ENCODE results near the gene CLEC2L. TPM values are rescaled to one million over a fixed set of nuclear protein-coding genes. Genes with fewer than 3 reads are reported as not detected.

The CLEC2L gene
- polyA plus RNA-seq, 1 donor (not counting 4 experiments of a cell fraction or from before 2014, with no cell fraction given), result not detected

DNA sequence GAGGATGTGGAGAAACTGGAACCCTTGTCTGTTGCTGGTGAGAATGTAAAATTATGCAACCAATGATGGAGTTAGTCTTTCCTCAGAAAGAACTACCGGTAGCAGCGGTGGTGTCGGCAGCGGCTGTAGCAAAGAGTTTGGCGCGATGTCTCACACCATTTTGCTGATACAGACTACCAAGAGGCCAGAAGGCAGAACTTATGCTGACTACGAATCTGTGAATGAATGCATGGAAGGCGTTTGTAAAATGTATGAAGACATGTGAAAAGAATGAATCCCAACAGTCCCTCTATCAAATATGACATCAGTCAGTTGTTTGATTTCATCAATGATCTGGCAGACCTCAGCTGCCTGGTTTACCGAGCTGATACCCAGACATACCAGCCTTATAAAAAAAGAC is 10.6 kb downstream of the CLEC2L start:
- Histone ChIP-seq H3K27me3 (ENCODE audit: control insufficient read depth, extremely low read depth, insufficient read depth, low read length) (no peaks in the 10 kb centered on the region), H2AFZ (ENCODE audit: control insufficient read depth, low read length) (no peak overlapping the region), H3K4me1 (ENCODE audit: control insufficient read depth, extremely low read depth, insufficient read depth, low read length) (no peaks in the 10 kb centered on the region), H4K20me1 (ENCODE audit: control insufficient read depth, extremely low read depth, insufficient read depth, low read length) (no peaks in the 10 kb centered on the region), H3K79me2 (ENCODE audit: control insufficient read depth, insufficient read depth, low read length) (no peaks in the 10 kb centered on the region), H3K4me2 (ENCODE audit: control insufficient read depth, extremely low read depth, insufficient read depth, low read depth, low read length) (no peak overlapping the region), H3K9me3 (ENCODE audit: control insufficient read depth, low read depth, low read length) (no peaks in the 10 kb centered on the region), H3K9me1 (ENCODE audit: control insufficient read depth, extremely low read depth, insufficient read depth, low read length) (no peaks in the 10 kb centered on the region), H3K9ac (ENCODE audit: control insufficient read depth, extremely low read depth, insufficient read depth, low read length) (no peak overlapping the region), H3K36me3 (ENCODE audit: control insufficient read depth in 2 of 2, extremely low read depth in 1 of 2, insufficient read depth in 2 of 2, low read length in 2 of 2) (no peaks in the 10 kb centered on the region), H3K27ac (ENCODE audit: control insufficient read depth, insufficient read depth, low read length) (no peak overlapping the region), H3K4me3 (ENCODE audit: control insufficient read depth in 2 of 3, extremely low read depth in 1 of 3, insufficient read depth in 2 of 3, low read depth in 1 of 3, low read length in 3 of 3) (no peak overlapping the region)
- TF ChIP-seq EZH2 (IDR thresholded peaks at IDR 0.05; ENCODE audit: low read length), result no peak
- TF ChIP-seq, protein P1, sequence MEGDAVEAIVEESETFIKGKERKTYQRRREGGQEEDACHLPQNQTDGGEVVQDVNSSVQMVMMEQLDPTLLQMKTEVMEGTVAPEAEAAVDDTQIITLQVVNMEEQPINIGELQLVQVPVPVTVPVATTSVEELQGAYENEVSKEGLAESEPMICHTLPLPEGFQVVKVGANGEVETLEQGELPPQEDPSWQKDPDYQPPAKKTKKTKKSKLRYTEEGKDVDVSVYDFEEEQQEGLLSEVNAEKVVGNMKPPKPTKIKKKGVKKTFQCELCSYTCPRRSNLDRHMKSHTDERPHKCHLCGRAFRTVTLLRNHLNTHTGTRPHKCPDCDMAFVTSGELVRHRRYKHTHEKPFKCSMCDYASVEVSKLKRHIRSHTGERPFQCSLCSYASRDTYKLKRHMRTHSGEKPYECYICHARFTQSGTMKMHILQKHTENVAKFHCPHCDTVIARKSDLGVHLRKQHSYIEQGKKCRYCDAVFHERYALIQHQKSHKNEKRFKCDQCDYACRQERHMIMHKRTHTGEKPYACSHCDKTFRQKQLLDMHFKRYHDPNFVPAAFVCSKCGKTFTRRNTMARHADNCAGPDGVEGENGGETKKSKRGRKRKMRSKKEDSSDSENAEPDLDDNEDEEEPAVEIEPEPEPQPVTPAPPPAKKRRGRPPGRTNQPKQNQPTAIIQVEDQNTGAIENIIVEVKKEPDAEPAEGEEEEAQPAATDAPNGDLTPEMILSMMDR (optimal IDR thresholded peaks at IDR 0.05 in 1 of 3, IDR thresholded peaks at IDR 0.05 in 1 of 3, conservative IDR thresholded peaks at IDR 0.05 in 1 of 3; ENCODE audit: extremely low read depth in 1 of 3, insufficient read depth in 2 of 3, low read length in 3 of 3), result no peak
- FAIRE-seq, result no peak
- dilution Hi-C loops (cut with MboI; ENCODE audit: extremely low pct_ligation_motif_present, low sequenced_read_pairs), result no loop called here
- DNase-seq (ENCODE audit: low read depth, low spot score), result no peak

DNA sequence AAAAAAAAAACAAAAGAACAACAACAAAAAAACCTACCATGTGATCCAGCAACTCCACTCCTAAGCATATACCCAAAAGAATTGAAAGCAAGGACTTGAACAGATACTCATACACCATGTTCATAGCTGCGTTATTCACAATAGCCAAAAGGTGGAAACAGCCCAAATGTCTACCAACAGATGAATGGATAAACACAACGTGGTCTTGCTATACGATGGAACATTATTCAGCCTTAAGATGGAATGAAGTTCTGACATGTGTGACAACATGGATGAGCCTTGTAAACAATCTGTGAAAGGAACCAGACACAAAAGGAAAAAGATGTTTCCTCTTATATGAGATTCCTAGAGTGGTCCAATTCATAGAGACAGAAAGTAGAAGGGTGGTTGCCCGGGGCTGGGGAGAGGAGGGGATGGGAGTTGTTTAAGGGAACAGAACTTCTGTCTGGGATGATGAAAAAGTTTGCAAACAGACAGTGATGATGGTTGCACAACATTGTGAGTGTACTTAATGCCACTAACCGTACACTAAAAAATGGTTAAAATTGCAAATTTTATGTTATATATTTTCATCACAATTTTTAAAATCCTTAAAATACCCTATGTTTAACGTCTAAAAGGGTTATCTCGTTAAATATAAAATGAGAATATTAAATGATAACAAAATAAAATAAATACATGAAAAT is 11.6 kb downstream of the CLEC2L start:
- no peak overlapping the region for H3K9ac ChIP-seq (ENCODE audit: control insufficient read depth, extremely low read depth, insufficient read depth, low read length)
- no peak for TF ChIP-seq EZH2 (IDR thresholded peaks at IDR 0.05; ENCODE audit: low read length)
- H3K36me3 ChIP-seq (ENCODE audit: control insufficient read depth in 2 of 2, extremely low read depth in 1 of 2, insufficient read depth in 2 of 2, low read length in 2 of 2), result no peaks in the 10 kb centered on the region
- no peak overlapping the region for H3K27ac ChIP-seq (ENCODE audit: control insufficient read depth, insufficient read depth, low read length)
- FAIRE-seq (no peak), DNase-seq (ENCODE audit: low read depth, low spot score) (no peak)
- no peaks in the 10 kb centered on the region for H3K79me2 ChIP-seq (ENCODE audit: control insufficient read depth, insufficient read depth, low read length)
- H2AFZ ChIP-seq (ENCODE audit: control insufficient read depth, low read length), result no peak overlapping the region
- H4K20me1 ChIP-seq (ENCODE audit: control insufficient read depth, extremely low read depth, insufficient read depth, low read length), result no peaks in the 10 kb centered on the region
- dilution Hi-C loops (cut with MboI; ENCODE audit: extremely low pct_ligation_motif_present, low sequenced_read_pairs), result no loop called here
- no peaks in the 10 kb centered on the region for H3K9me1 ChIP-seq (ENCODE audit: control insufficient read depth, extremely low read depth, insufficient read depth, low read length)
- no peaks in the 10 kb centered on the region for H3K4me1 ChIP-seq (ENCODE audit: control insufficient read depth, extremely low read depth, insufficient read depth, low read length)
- H3K4me2 ChIP-seq (ENCODE audit: control insufficient read depth, extremely low read depth, insufficient read depth, low read depth, low read length), result no peak overlapping the region
- no peak overlapping the region for H3K4me3 ChIP-seq (ENCODE audit: control insufficient read depth in 2 of 3, extremely low read depth in 1 of 3, insufficient read depth in 2 of 3, low read depth in 1 of 3, low read length in 3 of 3)
- H3K9me3 ChIP-seq (ENCODE audit: control insufficient read depth, low read depth, low read length), result no peaks in the 10 kb centered on the region
- no peaks in the 10 kb centered on the region for H3K27me3 ChIP-seq (ENCODE audit: control insufficient read depth, extremely low read depth, insufficient read depth, low read length)

DNA sequence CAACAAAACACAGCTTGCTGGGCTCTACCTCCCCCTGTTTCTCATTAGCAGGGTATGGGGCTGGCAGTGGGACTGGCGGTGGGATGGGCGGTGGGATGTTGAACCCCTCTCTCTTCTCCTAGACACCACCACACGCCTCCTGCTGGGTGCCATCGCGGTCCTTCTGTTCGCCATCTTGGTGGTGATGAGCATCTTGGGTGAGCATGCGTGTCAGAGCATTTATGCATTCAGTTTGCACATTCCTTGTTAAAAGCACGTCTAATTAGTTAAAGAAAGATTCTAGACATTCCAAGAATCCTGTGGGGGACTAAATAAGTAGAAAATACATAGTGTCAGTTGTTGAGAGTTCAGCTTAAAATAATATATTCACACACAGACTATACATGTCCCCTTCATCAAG is 12.7 kb downstream of the CLEC2L start:
- Histone ChIP-seq H2AFZ (ENCODE audit: control insufficient read depth, low read length) (no peak overlapping the region), H3K4me3 (ENCODE audit: control insufficient read depth in 2 of 3, extremely low read depth in 1 of 3, insufficient read depth in 2 of 3, low read depth in 1 of 3, low read length in 3 of 3) (no peak overlapping the region), H3K4me2 (ENCODE audit: control insufficient read depth, extremely low read depth, insufficient read depth, low read depth, low read length) (no peak overlapping the region), H3K9me3 (ENCODE audit: control insufficient read depth, low read depth, low read length) (no peaks in the 10 kb centered on the region), H3K27me3 (ENCODE audit: control insufficient read depth, extremely low read depth, insufficient read depth, low read length) (no peaks in the 10 kb centered on the region), H3K9ac (ENCODE audit: control insufficient read depth, extremely low read depth, insufficient read depth, low read length) (no peak overlapping the region), H3K79me2 (ENCODE audit: control insufficient read depth, insufficient read depth, low read length) (no peaks in the 10 kb centered on the region), H3K9me1 (ENCODE audit: control insufficient read depth, extremely low read depth, insufficient read depth, low read length) (no peaks in the 10 kb centered on the region), H4K20me1 (ENCODE audit: control insufficient read depth, extremely low read depth, insufficient read depth, low read length) (no peaks in the 10 kb centered on the region), H3K4me1 (ENCODE audit: control insufficient read depth, extremely low read depth, insufficient read depth, low read length) (no peaks in the 10 kb centered on the region), H3K27ac (ENCODE audit: control insufficient read depth, insufficient read depth, low read length) (no peak overlapping the region), H3K36me3 (ENCODE audit: control insufficient read depth in 2 of 2, extremely low read depth in 1 of 2, insufficient read depth in 2 of 2, low read length in 2 of 2) (no peaks in the 10 kb centered on the region)
- DNase-seq (ENCODE audit: low read depth, low spot score) (no peak), FAIRE-seq (no peak)
- TF ChIP-seq, protein P1 (optimal IDR thresholded peaks at IDR 0.05 in 1 of 3, IDR thresholded peaks at IDR 0.05 in 1 of 3, conservative IDR thresholded peaks at IDR 0.05 in 1 of 3; ENCODE audit: extremely low read depth in 1 of 3, insufficient read depth in 2 of 3, low read length in 3 of 3), result no peak
- no peak for TF ChIP-seq EZH2 (IDR thresholded peaks at IDR 0.05; ENCODE audit: low read length)
- dilution Hi-C loops (cut with MboI; ENCODE audit: extremely low pct_ligation_motif_present, low sequenced_read_pairs), result no loop called here

Data from keratinocyte (primary cell).